Neural progenitor cell (in vitro differentiated cells): ENCODE results near the gene ATP5MK.

Experiments
- CTCF ChIP-seq: fragments of 200-600 bp; sonication (generic); IDR thresholded peaks from 2 replicates; pipeline ENCODE4 v1.5.1; 2017; ENCODE audit warnings: antibody characterized with exemption, mild to moderate bottlenecking
- EZH2 ChIP-seq: fragments of 200-600 bp; sonication (generic); IDR thresholded peaks from 2 replicates; pipeline ENCODE4 v1.6.1; 2017; ENCODE audit warnings: antibody characterized with exemption, mild to moderate bottlenecking, moderate library complexity

GRCh38 chr10:103373544-103373943, 22.7 kb downstream of the ATP5MK start:
- no peak for TF ChIP-seq CTCF
- no peak for TF ChIP-seq EZH2
